K562 (cell line): ENCODE data around the gene TULP1. TPM values are rescaled to one million over a fixed set of nuclear protein-coding genes. Genes with fewer than 3 reads are reported as not detected.

Source experiments
- ATAC-seq: fragments of 200-7000 bp; cut with Tn5 transposase; 3 replicates; pipeline ENCODE4 v1.9.1; 2020; ENCODE audit warnings: moderate library complexity
- BruUV-seq: library from RNA; stranded (reverse); fragments of 400-500 nt; replicated peaks from 2 replicates; lab custom pipeline; 2021; lab: Mats Ljungman, UMichigan
- CTCF ChIA-PET: fragments of 300-600 bp; formaldehyde crosslinking; extraction: SDS; loops from one replicate; lab custom pipeline; 2021; ENCODE audit warnings: low intra/inter-chr PET ratio; lab: Yijun Ruan, JAX
- POLR2A ChIA-PET: fragments of 300-600, 350-650 bp; sonication (Branson Sonifier 250); formaldehyde crosslinking; extraction: SDS; loops from one replicate; lab custom pipeline; 2021; ENCODE audit warnings: antibody characterized with exemption, inconsistent platforms; lab: Yijun Ruan, JAX
- DNase-seq, 4 experiments: peaks; one replicate each; pipeline versions ENCODE4 v3.0.0 to v3.0.0-alpha.2; 2011 to 2018; ENCODE audit warnings: low spot score in 3 of 4, mixed read lengths in 3 of 4; ENCODE audit errors: extremely low read depth in 1 of 4
- FAIRE-seq: peaks from 2 replicates; lab custom pipeline; 2011; peaks lifted over from hg19 to GRCh38; lab: Jason Lieb, UNC
- H2AFZ ChIP-seq: 2 replicates; pipeline ENCODE4 v1.6.0; 2011; ENCODE audit warnings: low read depth, low read length, control low read depth, inconsistent platforms
- H3K27ac ChIP-seq: fragments of 200-600 bp; 3 replicates; pipeline ENCODE4 v1.8.0; 2011; ENCODE audit warnings: low read depth, mild to moderate bottlenecking, control low read depth, inconsistent platforms, low read length, moderate library complexity, mixed read lengths; ENCODE audit errors: extremely low read depth
- H3K27me3 ChIP-seq, 2 experiments: fragments of 300-600 bp in 1 of 2; 2 replicates in 1 of 2; 3 replicates in 1 of 2; pipeline versions ENCODE4 v1.6.0 to v1.8.0; 2011; ENCODE audit warnings: inconsistent platforms in 2 of 2, low read length in 2 of 2, mild to moderate bottlenecking in 1 of 2, mixed read lengths in 1 of 2, moderate library complexity in 1 of 2; ENCODE audit not compliant: control insufficient read depth in 2 of 2, insufficient read depth in 2 of 2
- H3K36me3 ChIP-seq: fragments of 300-600 bp; 3 replicates; pipeline ENCODE4 v1.8.0; 2011; ENCODE audit warnings: mild to moderate bottlenecking, low read length, inconsistent platforms; ENCODE audit not compliant: control insufficient read depth, insufficient read depth
- H3K4me1 ChIP-seq, 2 experiments: fragments of 200-600 bp in 1 of 2; replicated peaks in 1 of 2; 2 replicates in 1 of 2; 3 replicates in 1 of 2; pipeline versions ENCODE4 v1.5.1 to v1.8.0; 2011; ENCODE audit warnings: inconsistent platforms in 2 of 2, low read length in 2 of 2, mild to moderate bottlenecking in 1 of 2, mixed read lengths in 1 of 2, moderate library complexity in 1 of 2; ENCODE audit not compliant: control insufficient read depth in 2 of 2, insufficient read depth in 2 of 2
- H3K4me2 ChIP-seq: 2 replicates; pipeline ENCODE4 v1.6.1; 2011; ENCODE audit warnings: low read length, control low read depth, inconsistent platforms, mixed read lengths; ENCODE audit not compliant: insufficient read depth
- H3K4me3 ChIP-seq: fragments of 200-600 bp; sonication (generic), shearing (Covaris generic); 2 replicates; pipeline ENCODE4 v1.5.1; 2016; ENCODE audit warnings: control low read depth, inconsistent platforms
- H3K79me2 ChIP-seq: fragments of 200-600 bp; 3 replicates; pipeline ENCODE4 v1.8.0; 2011; ENCODE audit warnings: low read length, inconsistent platforms; ENCODE audit not compliant: control insufficient read depth, insufficient read depth
- H3K9ac ChIP-seq, 2 experiments: 2 replicates each; pipeline versions ENCODE4 v1.6.0 to v1.6.1; 2011; ENCODE audit warnings: low read depth in 2 of 2, low read length in 2 of 2, control low read depth in 1 of 2, inconsistent platforms in 1 of 2, mild to moderate bottlenecking in 1 of 2, mixed read lengths in 1 of 2; ENCODE audit not compliant: insufficient read depth in 1 of 2
- H3K9me1 ChIP-seq: one replicate; pipeline ENCODE4 v1.6.0; 2011; ENCODE audit warnings: inconsistent platforms, mild to moderate bottlenecking, low read length, moderate library complexity; ENCODE audit not compliant: control insufficient read depth, insufficient read depth
- H3K9me3 ChIP-seq: replicated peaks from 2 replicates; pipeline ENCODE4 v1.5.1; 2011; ENCODE audit warnings: low read depth, low read length, inconsistent platforms; ENCODE audit not compliant: control insufficient read depth, insufficient read depth
- H4K20me1 ChIP-seq: replicated peaks from 2 replicates; pipeline ENCODE4 v1.6.1; 2011; ENCODE audit warnings: low read length, inconsistent platforms, mixed read lengths; ENCODE audit not compliant: control insufficient read depth, insufficient read depth
- CCNT2 ChIP-seq: IDR thresholded peaks from 2 replicates; pipeline ENCODE4 v1.6.1; 2011; ENCODE audit warnings: borderline replicate concordance, low read depth, mild to moderate bottlenecking, moderate library complexity, mixed read lengths, low read length; ENCODE audit not compliant: insufficient read length; ENCODE audit errors: extremely low read depth
- CHD4 ChIP-seq: fragments of 200-600 bp; sonication (generic); IDR thresholded peaks from 3 replicates; pipeline ENCODE4 v1.6.1; 2012; ENCODE audit warnings: low read depth, mild to moderate bottlenecking, mixed read lengths, low read length, inconsistent platforms; ENCODE audit not compliant: insufficient read depth, insufficient replicate concordance, poor library complexity, severe bottlenecking
- E2F8 ChIP-seq: fragments of 450-650 bp; IDR thresholded peaks from 2 replicates; pipeline ENCODE4 v1.7.1; 2018; ENCODE audit warnings: mild to moderate bottlenecking, low read depth; ENCODE audit not compliant: partially characterized antibody
- GTF2A2 ChIP-seq: IDR thresholded peaks from 2 replicates; pipeline ENCODE4 v1.6.1; 2016; ENCODE audit warnings: mild to moderate bottlenecking, missing genetic modification characterization, missing compliant biosample characterization
- NFE2 ChIP-seq: IDR thresholded peaks from 2 replicates; pipeline ENCODE4 v1.6.1; 2014; ENCODE audit warnings: antibody characterized with exemption, low read depth
- ZNF431 ChIP-seq: sonication (generic); formaldehyde crosslinking; IDR thresholded peaks from 2 replicates; pipeline ENCODE4 v1.8.0; 2022; ENCODE audit warnings: mild to moderate bottlenecking, missing genetic modification reagents
- WGBS: fragments of 100-300 bp; shearing (Covaris generic); methylation state at CpG from one replicate; pipeline ENCODE4 v1.1.6; 2016; ENCODE audit warnings: low coverage, mixed read lengths; ENCODE audit not compliant: insufficient coverage; ENCODE audit errors: missing lambda C conversion rate; 5-methylcytosine and 5-hydroxymethylcytosine counted together
- in situ Hi-C: fragments of 300-500 bp; cut with MboI; formaldehyde crosslinking; loops from 4 replicates; pipeline ENCODE4 v1.15.0; 2018; ENCODE audit warnings: inconsistent platforms, mixed read lengths
- intact Hi-C: fragments of 100-400 bp; cut with micrococcal nuclease; formaldehyde crosslinking; loops from 2 replicates; pipeline ENCODE4 v1.14.2; 2022
- polyA plus RNA-seq, 8 experiments: library from polyadenylated mRNA; depleted of rRNA in 4 of 8; stranded (reverse) in 5 of 8; unstranded in 3 of 8; fragments of >200 nt; fragmentation: Nextera tagmentation in 2 of 8; fragmentation: Illumina TruSeq in 1 of 8; extraction: Ambion mirVana in 2 of 8; extraction: Trizol in 1 of 8; gene quantifications; 2 replicates each; pipeline versions ENCODE4 v1.2.1 to v1.2.3, GENCODE V29; 2011 to 2014; ENCODE audit warnings: inconsistent platforms in 1 of 8, missing spikeins in 1 of 8
- total RNA-seq, 7 experiments: library from RNA; depleted of rRNA in 6 of 7; stranded (reverse); fragments of >200 nt in 6 of 7; fragmentation: Illumina TruSeq in 2 of 7; extraction: Trizol in 2 of 7; gene quantifications; 2 replicates each; pipeline versions ENCODE4 v1.2.1 to v1.2.3, GENCODE V29; 2011 to 2021; ENCODE audit warnings: low replicate concordance in 1 of 7
- TF ChIP-seq, protein P1 (sequence below): sonication (generic); formaldehyde crosslinking; IDR thresholded peaks from 2 replicates; pipeline ENCODE4 v1.8.0; 2022; ENCODE audit warnings: mild to moderate bottlenecking, missing genetic modification reagents

The TULP1 gene
- total and polyA plus RNA-seq, 9 of the 15 experiments (the other 6 are each of a cell fraction or from before 2014, with no cell fraction given) = 0.06 to 0.17 (median 0.09) TPM; not detected in 6

DNA sequence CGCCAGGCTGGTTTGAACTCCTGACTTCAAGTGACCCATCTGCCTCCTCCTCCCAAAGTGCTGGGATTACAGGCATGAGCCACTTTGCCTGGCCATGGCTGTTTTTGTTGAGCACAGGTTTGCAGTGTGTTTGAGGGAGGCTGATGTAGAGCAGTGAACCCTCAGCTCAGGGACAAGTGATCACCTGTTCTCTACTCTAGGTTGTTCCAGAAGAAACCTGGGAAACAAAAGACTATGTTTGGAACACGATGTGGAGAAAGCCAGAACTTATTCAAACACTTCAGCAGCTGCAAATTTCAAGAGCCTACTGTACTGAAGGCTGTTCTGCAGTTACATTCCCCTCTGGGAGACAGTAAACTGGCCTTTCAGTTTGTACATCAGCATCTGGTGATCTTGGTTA, 4.7 kb downstream of the TULP1 start:
- H3K9me3 ChIP-seq = no peaks in the 10 kb centered on the region
- intact Hi-C loops (no loop called here), in situ Hi-C loops (no loop called here)
- H3K27me3 ChIP-seq = peaks cover 47 to 73% of the 10 kb centered on the region in 2 experiments
- no peak overlapping the region for H3K4me2 ChIP-seq
- CTCF ChIA-PET = no interaction called here
- no peak for DNase-seq
- no peaks in the 10 kb centered on the region for H3K79me2 ChIP-seq
- no peak overlapping the region for H3K27ac ChIP-seq
- peaks cover 0 to 16% of the 10 kb centered on the region in 2 experiments; a peak in 2 of 5 replicates for H3K4me1 ChIP-seq
- no peak for ATAC-seq
- 4% methylated on average over 2 of the region's 2 CpGs for WGBS
- no peak overlapping the region for H3K4me3 ChIP-seq
- H3K9me1 ChIP-seq = no peaks in the 10 kb centered on the region
- no peak overlapping the region for H2AFZ ChIP-seq
- H3K36me3 ChIP-seq = no peaks in the 10 kb centered on the region
- TF ChIP-seq GTF2A2 (tag) (no peak), CCNT2 (no peak), E2F8 (no peak), NFE2 (no peak), ZNF431 (CRISPR knock-in tag) (no peak), CHD4 (no peak)
- TF ChIP-seq, protein P1, sequence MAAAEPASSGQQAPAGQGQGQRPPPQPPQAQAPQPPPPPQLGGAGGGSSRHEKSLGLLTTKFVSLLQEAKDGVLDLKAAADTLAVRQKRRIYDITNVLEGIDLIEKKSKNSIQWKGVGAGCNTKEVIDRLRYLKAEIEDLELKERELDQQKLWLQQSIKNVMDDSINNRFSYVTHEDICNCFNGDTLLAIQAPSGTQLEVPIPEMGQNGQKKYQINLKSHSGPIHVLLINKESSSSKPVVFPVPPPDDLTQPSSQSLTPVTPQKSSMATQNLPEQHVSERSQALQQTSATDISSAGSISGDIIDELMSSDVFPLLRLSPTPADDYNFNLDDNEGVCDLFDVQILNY (CRISPR knock-in tag) = no peak
- POLR2A ChIA-PET = interaction anchor here (1.1 to 3.5 kb wide), 4 partner anchors 11 to 37 kb away, joined by 3 to 20 read pairs (median 4); partner anchors contain the start of gene TEAD3
- FAIRE-seq = peak; percentile 58
- BruUV-seq = no TSS peak
- H4K20me1 ChIP-seq = peaks cover 7% of the 10 kb centered on the region; the same call in 1 of the 2 replicates
- no peak overlapping the region for H3K9ac ChIP-seq
